ENCODE measurements around the gene MTA3. TPM values are rescaled to one million over a fixed set of nuclear protein-coding genes. Genes with fewer than 3 reads are reported as not detected.

Gene MTA3
- polyA plus RNA-seq, 1 donor from 2014 or later: 11.2 TPM

- no peaks in the 10 kb centered on the region for H3K9me2 ChIP-seq (ENCODE audit: insufficient read depth, low read length)
- no peak overlapping the region for H2AFZ ChIP-seq (ENCODE audit: low read depth, low read length)
- H3K4me3 ChIP-seq (ENCODE audit: low read length): no peak overlapping the region
- no peaks in the 10 kb centered on the region for H3K9me3 ChIP-seq (ENCODE audit: low read length)
- TF ChIP-seq EZH2 (IDR thresholded peaks at IDR 0.05; ENCODE audit: borderline replicate concordance, insufficient read depth, low read length, poor library complexity, severe bottlenecking): no peak
- no peak for TF ChIP-seq MXI1 (conservative IDR thresholded peaks at IDR 0.05; ENCODE audit: poor library complexity, severe bottlenecking)
- no peak for TF ChIP-seq TAF1 (IDR thresholded peaks at IDR 0.05; ENCODE audit: low read depth)
- no peak for TF ChIP-seq SMC3 (conservative IDR thresholded peaks at IDR 0.05; ENCODE audit: poor library complexity)
- TF ChIP-seq POLR2AphosphoS5 (IDR thresholded peaks at IDR 0.05): no peak
- H3K9ac ChIP-seq (ENCODE audit: low read length): no peak overlapping the region
- no peaks in the 10 kb centered on the region for H4K20me1 ChIP-seq (ENCODE audit: insufficient read depth)
- H3K27ac ChIP-seq (ENCODE audit: low read length): no peak overlapping the region
- H3F3A ChIP-seq (ENCODE audit: insufficient read depth, low read length, poor library complexity, severe bottlenecking): no peaks in the 10 kb centered on the region
- no peaks in the 10 kb centered on the region for H3K79me2 ChIP-seq (replicated peaks; ENCODE audit: insufficient read depth, low read length)
- no peak overlapping the region for H3K4me2 ChIP-seq (ENCODE audit: low read length)
- H3K36me3 ChIP-seq (ENCODE audit: insufficient read depth, low read length): no peaks in the 10 kb centered on the region
- no peaks in the 10 kb centered on the region for H3K27me3 ChIP-seq (ENCODE audit: insufficient read depth, low read depth, low read length)
Observed at GRCh38 chr2:42804891-42805290, 236.5 kb downstream of the MTA3 start.

Small RNA genes lying within 50 kb of the gene (small RNA-seq; reads per million reads assigned to genes)
- gene AC074375.1: 0 reads per million in 3 experiments
- gene RNU6-137P: 0 reads per million in 3 experiments

Other genes starting within 250 kb of the MTA3 start
- gene COX7A2L, start 207.4 kb upstream of the MTA3 start, polyA plus RNA-seq: 396 and 425 TPM in 2 replicates
- 0.74 and 1.1 TPM in 2 replicates for gene KCNG3, start 74.7 kb upstream of the MTA3 start, polyA plus RNA-seq
- gene OXER1, start 195.5 kb downstream of the MTA3 start, polyA plus RNA-seq: not detected in 2 replicates
- not detected in 2 replicates for gene HAAO, start 224.0 kb downstream of the MTA3 start, polyA plus RNA-seq

All from neural cell (in vitro differentiated cells).